Stimulated activated CD8-positive, alpha-beta memory T cell treated with anti-CD3 and anti-CD28 coated beads, Interleukin-4, amount 100 ng/mL, for 48 hours (primary cell): ENCODE results near the gene AGPAT3.
A peak's percentile ranks its signal among the peaks of the same experiment; 100 is the strongest.

ENCODE experiments used
- DNase-seq: peaks from one replicate; pipeline ENCODE4 v3.0.0-alpha.2; 2020

AGPAT3 gene

GRCh38 chr21:43927591-43928221 lies 62.7 kb downstream of the AGPAT3 start:
- no peak for DNase-seq

- DNase-seq: no peak
Observed at GRCh38 chr21:43928222-43929125, 63.5 kb downstream of the AGPAT3 start.

- DNase-seq: no peak
Observed at GRCh38 chr21:43929217-43929971, 64.4 kb downstream of the AGPAT3 start.

GRCh38 chr21:43930074-43930847 lies 65.2 kb downstream of the AGPAT3 start:
- no peak for DNase-seq

- no peak for DNase-seq
Observed at GRCh38 chr21:43930848-43931375, 65.9 kb downstream of the AGPAT3 start.

GRCh38 chr21:43931489-43931888 lies 66.5 kb downstream of the AGPAT3 start:
- DNase-seq: no peak

- no peak for DNase-seq
Observed at GRCh38 chr21:43932005-43932404, 67.0 kb downstream of the AGPAT3 start.

GRCh38 chr21:43933199-43933598 lies 68.2 kb downstream of the AGPAT3 start:
- no peak for DNase-seq

- DNase-seq: no peak
Observed at GRCh38 chr21:43933680-43934079, 68.7 kb downstream of the AGPAT3 start.

GRCh38 chr21:43934116-43934515 lies 69.1 kb downstream of the AGPAT3 start:
- no peak for DNase-seq

- DNase-seq: no peak
Observed at GRCh38 chr21:43934716-43935705, 70.0 kb downstream of the AGPAT3 start.

- DNase-seq: no peak
Observed at GRCh38 chr21:43935711-43936110, 70.7 kb downstream of the AGPAT3 start.

GRCh38 chr21:43936247-43936967 lies 71.4 kb downstream of the AGPAT3 start:
- DNase-seq: no peak

- DNase-seq: no peak
Observed at GRCh38 chr21:43937051-43937832, 72.2 kb downstream of the AGPAT3 start.

GRCh38 chr21:43937891-43938309 lies 72.9 kb downstream of the AGPAT3 start:
- no peak for DNase-seq

GRCh38 chr21:43938751-43939442 lies 73.9 kb downstream of the AGPAT3 start:
- peak; percentile 94 for DNase-seq

- no peak for DNase-seq
Observed at GRCh38 chr21:43939443-43940328, 74.7 kb downstream of the AGPAT3 start.
